GM12878 (cell line): ENCODE results near the gene MAP3K5. TPM values are rescaled to one million over a fixed set of nuclear protein-coding genes. Genes with fewer than 3 reads are reported as not detected.

Experiments used
- ATAC-seq: fragments of 200-7000 bp; cut with Tn5 transposase; 3 replicates; pipeline ENCODE4 v1.9.1; 2020; ENCODE audit warnings: mild to moderate bottlenecking, moderate library complexity
- BruUV-seq: library from RNA; stranded (reverse); fragments of 400-500 nt; replicated peaks from 2 replicates; lab custom pipeline; 2021; lab: Mats Ljungman, UMichigan
- CTCF ChIA-PET: fragments of 300-600 bp; sonication (Branson Sonifier 250); formaldehyde crosslinking; extraction: SDS; loops from one replicate; lab custom pipeline; 2021; ENCODE audit warnings: inconsistent platforms; lab: Yijun Ruan, JAX
- POLR2A ChIA-PET: fragments of 350-600 bp; formaldehyde crosslinking; extraction: SDS; loops from one replicate; lab custom pipeline; 2021; ENCODE audit warnings: inconsistent platforms; lab: Charles Lee
- RAD21 ChIA-PET: fragments of 300-600 bp; sonication (Branson Sonifier 250); formaldehyde crosslinking; loops from one replicate; lab custom pipeline; 2023; ENCODE audit warnings: antibody characterized with exemption; ENCODE audit not compliant: unreplicated experiment; lab: Charles Lee
- SMC1A ChIA-PET: fragments of 300-600 bp; sonication (Branson Sonifier 250); formaldehyde crosslinking; loops from one replicate; lab custom pipeline; 2023; ENCODE audit not compliant: unreplicated experiment, uncharacterized antibody; lab: Charles Lee
- DNase-seq: peaks from one replicate; pipeline ENCODE4 v3.0.0-alpha.2; 2011; ENCODE audit warnings: low read depth, low spot score
- FAIRE-seq: peaks from 3 replicates; lab custom pipeline; 2011; peaks lifted over from hg19 to GRCh38; lab: Jason Lieb, UNC
- H2AFZ ChIP-seq: 2 replicates; pipeline ENCODE4 v1.6.0; 2011; ENCODE audit warnings: low read depth, low read length, control low read depth; ENCODE audit not compliant: control insufficient read depth
- H3K27ac ChIP-seq: 2 replicates; pipeline ENCODE4 v1.5.1; 2011; ENCODE audit warnings: control low read depth; ENCODE audit not compliant: control insufficient read depth, insufficient read depth
- H3K27me3 ChIP-seq, 2 experiments: replicated peaks in 1 of 2; 2 replicates each; pipeline versions ENCODE4 v1.6.0 to v1.6.1; 2011; ENCODE audit warnings: low read length in 1 of 2; ENCODE audit not compliant: control insufficient read depth in 2 of 2, insufficient read depth in 2 of 2
- H3K36me3 ChIP-seq, 2 experiments: 2 replicates each; pipeline ENCODE4 v1.5.1; 2011; ENCODE audit warnings: low read length in 1 of 2; ENCODE audit not compliant: control insufficient read depth in 2 of 2, insufficient read depth in 2 of 2
- H3K4me1 ChIP-seq: 2 replicates; pipeline ENCODE4 v1.6.1; 2011; ENCODE audit warnings: mild to moderate bottlenecking, low read length, moderate library complexity, mixed read lengths; ENCODE audit not compliant: control insufficient read depth, insufficient read depth
- H3K4me2 ChIP-seq: 2 replicates; pipeline ENCODE4 v1.6.0; 2011; ENCODE audit warnings: control low read depth; ENCODE audit not compliant: control insufficient read depth, insufficient read depth
- H3K4me3 ChIP-seq: fragments of 200-600 bp; sonication (generic); 2 replicates; pipeline ENCODE4 v1.5.1; 2016
- H3K79me2 ChIP-seq: 2 replicates; pipeline ENCODE4 v1.6.0; 2011; ENCODE audit warnings: low read length; ENCODE audit not compliant: control insufficient read depth, insufficient read depth
- H3K9ac ChIP-seq: 2 replicates; pipeline ENCODE4 v1.8.0; 2011; ENCODE audit warnings: low read length, control low read depth, mixed read lengths; ENCODE audit not compliant: control insufficient read depth, insufficient read depth
- H3K9me3 ChIP-seq: replicated peaks from 3 replicates; pipeline ENCODE4 v1.5.1; 2011; ENCODE audit warnings: mild to moderate bottlenecking, low read length; ENCODE audit not compliant: control insufficient read depth, insufficient read depth
- H4K20me1 ChIP-seq: 2 replicates; pipeline ENCODE4 v1.6.0; 2011; ENCODE audit not compliant: control insufficient read depth, insufficient read depth
- CBFB ChIP-seq: IDR thresholded peaks from 2 replicates; pipeline ENCODE4 v1.6.1; 2016; ENCODE audit warnings: antibody characterized with exemption, low read depth
- CREB1 ChIP-seq: IDR thresholded peaks from 2 replicates; pipeline ENCODE4 v1.6.1; 2012; ENCODE audit warnings: low read depth, mild to moderate bottlenecking, inconsistent platforms
- ESRRA ChIP-seq: IDR thresholded peaks from 2 replicates; pipeline ENCODE4 v1.6.1; 2012; ENCODE audit warnings: mild to moderate bottlenecking, low read length, improper control_type of control experiment
- JUNB ChIP-seq: IDR thresholded peaks from 2 replicates; pipeline ENCODE4 v1.6.1; 2016; ENCODE audit warnings: antibody characterized with exemption, mild to moderate bottlenecking
- MTA3 ChIP-seq: IDR thresholded peaks from 2 replicates; pipeline ENCODE4 v1.6.1; 2012; ENCODE audit warnings: low read length, inconsistent platforms, borderline replicate concordance
- PAX5 ChIP-seq: IDR thresholded peaks from 2 replicates; pipeline ENCODE4 v1.6.1; 2011; ENCODE audit warnings: low read depth, low read length, borderline replicate concordance
- PBX3 ChIP-seq: IDR thresholded peaks from 2 replicates; pipeline ENCODE4 v1.6.1; 2011; ENCODE audit warnings: mild to moderate bottlenecking, low read depth, low read length, moderate library complexity; ENCODE audit not compliant: insufficient replicate concordance
- PML ChIP-seq: IDR thresholded peaks from 2 replicates; pipeline ENCODE4 v1.6.1; 2012; ENCODE audit warnings: low read length, inconsistent platforms
- RCOR1 ChIP-seq: conservative IDR thresholded peaks from 2 replicates; pipeline ENCODE4 v1.6.1; 2012; ENCODE audit warnings: low read depth, low read length, improper control_type of control experiment
- SIN3A ChIP-seq: IDR thresholded peaks from 2 replicates; pipeline ENCODE4 v1.6.1; 2012; ENCODE audit warnings: low read depth, low read length, improper control_type of control experiment
- STAT3 ChIP-seq: IDR thresholded peaks from 2 replicates; pipeline ENCODE4 v1.6.1; 2011; ENCODE audit warnings: low read depth, low read length, improper control_type of control experiment
- SUPT20H ChIP-seq: IDR thresholded peaks from 2 replicates; pipeline ENCODE4 v1.6.1; 2011; ENCODE audit warnings: low read depth, mild to moderate bottlenecking, low read length, moderate library complexity, borderline replicate concordance; ENCODE audit not compliant: control insufficient read depth
- WRNIP1 ChIP-seq: IDR thresholded peaks from 2 replicates; pipeline ENCODE4 v1.6.1; 2011; ENCODE audit warnings: low read depth, low read length, improper control_type of control experiment, borderline replicate concordance
- YY1 ChIP-seq: IDR thresholded peaks from 2 replicates; pipeline ENCODE4 v1.6.1; 2011; ENCODE audit warnings: low read depth, mild to moderate bottlenecking, low read length
- ZBTB11 ChIP-seq: fragments of 450-650 bp; formaldehyde crosslinking; IDR thresholded peaks from 2 replicates; pipeline ENCODE4 v1.5.0; 2022; ENCODE audit warnings: mild to moderate bottlenecking, missing genetic modification characterization
- ZNF274 ChIP-seq: IDR thresholded peaks from one replicate; pipeline ENCODE4 v1.8.0; 2011; ENCODE audit not compliant: insufficient read length, insufficient read depth
- ZNF592 ChIP-seq: fragments of 450-650 bp; IDR thresholded peaks from 2 replicates; pipeline ENCODE4 v1.6.1; 2017; ENCODE audit warnings: mild to moderate bottlenecking, moderate library complexity
- WGBS: methylation state at CpG from one replicate; pipeline ENCODE4 v1.1.6; 2016; ENCODE audit warnings: low lambda C conversion rate; ENCODE audit not compliant: insufficient replicate concordance, insufficient coverage; ENCODE audit errors: missing lambda C conversion rate; 5-methylcytosine and 5-hydroxymethylcytosine counted together
- in situ Hi-C: fragments of 300-500 bp; cut with MboI; formaldehyde crosslinking; loops from 9 replicates; pipeline ENCODE4 v1.14.3; 2018; ENCODE audit warnings: mixed read lengths
- intact Hi-C: fragments of 100-400 bp; cut with micrococcal nuclease; formaldehyde crosslinking; loops from one replicate; pipeline ENCODE4 v1.14.2; 2022; ENCODE audit not compliant: unreplicated experiment
- polyA plus RNA-seq, 11 experiments: library from polyadenylated mRNA; depleted of rRNA in 4 of 11; unstranded in 6 of 11; stranded (reverse) in 5 of 11; fragments of >200 nt; fragmentation: Nextera tagmentation in 4 of 11; fragmentation: Illumina TruSeq in 1 of 11; extraction: Ambion mirVana in 4 of 11; extraction: Trizol in 1 of 11; gene quantifications; 1 replicate in 1 of 11; 2 replicates in 10 of 11; pipeline versions ENCODE4 v1.2.1 to v1.2.3, GENCODE V29; 2011 to 2016; ENCODE audit warnings: inconsistent platforms in 2 of 11, missing spikeins in 2 of 11, low read depth in 1 of 11
- total RNA-seq, 4 experiments: library from RNA; depleted of rRNA in 3 of 4; stranded (reverse); fragments of >200 nt in 3 of 4; fragmentation: Illumina TruSeq in 1 of 4; extraction: Trizol in 1 of 4; gene quantifications; 2 replicates each; pipeline versions ENCODE4 v1.2.1 to v1.2.3, GENCODE V29; 2013 to 2021

The MAP3K5 gene
- total and polyA plus RNA-seq, 10 of the 15 experiments (the other 5 are each of a cell fraction or from before 2014, with no cell fraction given), result 5.4 to 34.3 (median 26.4) TPM

- H3K9ac ChIP-seq, result no peak overlapping the region
- WGBS, result 94% methylated on average over 3 of the region's 3 CpGs
- H3K36me3 ChIP-seq, result peaks cover 4 to 22% of the 10 kb centered on the region in 2 experiments
- H2AFZ ChIP-seq, result no peak overlapping the region
- ATAC-seq (no peak), FAIRE-seq (no peak), DNase-seq (no peak)
- no peak overlapping the region for H3K4me2 ChIP-seq
- no peak for TF ChIP-seq ZNF592
- TF ChIP-seq JUNB, result no peak
- TF ChIP-seq WRNIP1, result no peak
- TF ChIP-seq PML, result no peak
- no peak for TF ChIP-seq PAX5
- TF ChIP-seq SIN3A, result no peak
- no peak for TF ChIP-seq RCOR1
- TF ChIP-seq PBX3, result no peak
- no peak for TF ChIP-seq YY1
- TF ChIP-seq MTA3, result no peak
- TF ChIP-seq ZBTB11 (CRISPR knock-in tag), result no peak
- no peak for TF ChIP-seq SUPT20H
- TF ChIP-seq ESRRA, result no peak
- TF ChIP-seq CREB1, result no peak
- no peak for TF ChIP-seq STAT3
- TF ChIP-seq ZNF274, result no peak
- no peak for TF ChIP-seq CBFB
- H3K4me3 ChIP-seq, result no peak overlapping the region
- H4K20me1 ChIP-seq, result no peaks in the 10 kb centered on the region
- no peaks in the 10 kb centered on the region for H3K27me3 ChIP-seq
- H3K4me1 ChIP-seq, result no peaks in the 10 kb centered on the region
- CTCF ChIA-PET, result interaction anchor here (1.0 to 8.6 kb wide), 11 partner anchors 11 to 177 kb away, joined by 3 to 411 read pairs (median 42); partner anchors contain the start of gene MAP3K5
- H3K27ac ChIP-seq, result no peak overlapping the region
- RAD21 ChIA-PET, result interaction anchor here (0.9 to 8.5 kb wide), 6 partner anchors 22 to 148 kb away, joined by 3 to 296 read pairs (median 15); partner anchors contain the start of gene MAP3K5
- no TSS peak for BruUV-seq
- in situ Hi-C loops (no loop called here), intact Hi-C loops (no loop called here)
- SMC1A ChIA-PET, result interaction anchor here (0.8 to 12.7 kb wide), 13 partner anchors 22 to 273 kb away, joined by 3 to 275 read pairs (median 7); partner anchors contain the start of gene MAP3K5
- H3K9me3 ChIP-seq, result no peaks in the 10 kb centered on the region
- no peaks in the 10 kb centered on the region for H3K79me2 ChIP-seq
- POLR2A ChIA-PET, result interaction anchor here (3.8 kb wide), 1 partner anchor 143 kb away, joined by 59 read pairs; the partner anchor contains the start of gene MAP3K5
These were observed 145.9 kb downstream of the MAP3K5 start for GRCh38 chr6:136646377-136646776.
